Stimulated activated CD8-positive, alpha-beta memory T cell treated with anti-CD3 and anti-CD28 coated beads, Interleukin-7, amount 100 ng/mL, for 4 hours (primary cell): ENCODE data around the gene TMEM165.

Experiments used
- DNase-seq, 2 donors: peaks; one replicate each; pipeline ENCODE4 v3.0.0-alpha.2; 2020; ENCODE audit warnings: low read depth in 2 of 2

Gene TMEM165

GRCh38 chr4:55458164-55458563 lies 62.4 kb downstream of the TMEM165 start:
- no peak for DNase-seq

DNA sequence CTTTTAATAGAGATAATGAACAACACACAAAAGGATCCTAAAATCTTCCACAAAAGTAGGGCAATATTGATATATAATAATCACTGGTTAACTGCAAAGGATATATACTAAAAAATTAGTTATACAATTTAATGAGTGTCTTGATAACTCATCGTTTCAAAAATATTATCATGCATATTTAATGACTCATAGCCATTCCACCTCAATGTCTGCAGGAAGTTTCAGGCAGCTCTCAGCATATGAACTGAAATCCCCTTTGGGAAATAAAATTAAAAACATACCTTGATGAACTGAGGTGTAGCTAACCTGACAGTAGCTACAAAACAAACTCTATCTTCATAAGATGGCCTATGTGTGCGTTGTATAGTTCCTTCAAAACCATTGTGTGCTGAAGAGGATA lies 62.9 kb downstream of the TMEM165 start:
- DNase-seq = no peak

- DNase-seq = no peak
Measured at GRCh38 chr4:55466001-55466400, 70.2 kb downstream of the TMEM165 start.

DNA sequence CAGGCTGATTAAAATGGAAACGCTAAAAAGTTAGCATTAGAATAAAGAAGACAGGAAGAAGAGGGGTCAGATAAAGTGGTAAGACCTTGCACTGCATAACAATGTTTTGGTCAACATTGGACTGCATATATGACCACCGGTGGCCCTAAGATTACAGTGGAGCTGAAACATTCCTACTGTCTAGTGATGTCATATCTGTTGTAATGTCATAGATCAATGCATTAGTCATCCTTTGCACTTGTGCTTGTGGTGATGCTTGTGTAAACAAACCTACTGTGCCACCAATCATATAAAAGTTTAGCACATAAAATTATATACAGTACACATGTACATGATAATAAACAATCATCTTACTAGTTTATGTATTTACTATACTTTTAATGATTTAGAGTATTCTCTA lies 73.0 kb downstream of the TMEM165 start:
- DNase-seq = no peak

DNA sequence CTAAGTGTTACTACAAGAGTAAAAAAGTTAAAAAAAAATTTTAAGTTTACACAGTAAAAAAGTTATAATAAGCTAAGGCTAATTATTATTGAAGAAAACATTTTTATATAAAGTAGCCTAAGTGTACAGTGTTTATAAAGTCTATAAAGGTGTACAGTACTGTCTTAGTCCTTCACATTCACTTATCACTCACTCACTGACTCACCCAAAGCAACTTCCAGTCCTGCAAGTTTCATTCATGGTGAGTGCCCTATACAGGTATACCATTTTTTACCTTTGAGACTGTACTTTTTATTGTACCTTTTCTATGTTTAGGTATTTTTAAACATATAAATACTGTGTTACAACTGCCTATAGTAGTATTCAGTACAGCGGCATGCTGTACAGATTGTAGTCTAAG lies 74.2 kb downstream of the TMEM165 start:
- no peak for DNase-seq
